GM18861 (cell line): ENCODE measurements around the gene ZBED6.
"Not testable (repeated sequence)": the region's sequence is repeated elsewhere in the genome, so short reads cannot be mapped to it uniquely, and the experiment has no call there.

Experiments used
- ATAC-seq: cut with Tn5 transposase; IDR thresholded peaks from one replicate; pipeline ENCODE4 v1.9.1; 2021; ENCODE audit not compliant: unreplicated experiment

The ZBED6 gene

GRCh38 chr1:203778789-203779188 is 16.6 kb upstream of the ZBED6 start:
- no peak for ATAC-seq

GRCh38 chr1:203781962-203782361 is 13.5 kb upstream of the ZBED6 start:
- ATAC-seq = no peak

DNA sequence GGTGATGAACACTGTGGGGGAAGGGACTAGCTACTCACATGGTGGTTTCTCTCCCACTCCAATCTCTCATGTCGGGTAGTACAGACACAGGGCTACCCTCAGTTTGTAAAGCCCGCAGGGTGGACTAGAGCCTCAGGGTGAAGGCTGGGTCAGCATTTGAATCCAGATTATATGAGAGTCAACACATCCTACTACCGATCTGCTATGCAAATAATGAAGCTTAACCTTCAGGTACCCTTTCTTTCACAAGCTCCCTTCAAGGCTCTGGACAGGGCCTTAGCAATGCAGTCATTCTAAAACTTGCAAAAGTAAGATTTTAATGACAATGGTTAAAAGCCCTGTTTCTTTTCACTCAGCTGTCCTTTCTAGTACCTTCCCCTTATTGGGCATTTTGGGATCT is 5.5 kb upstream of the ZBED6 start:
- no peak for ATAC-seq

DNA sequence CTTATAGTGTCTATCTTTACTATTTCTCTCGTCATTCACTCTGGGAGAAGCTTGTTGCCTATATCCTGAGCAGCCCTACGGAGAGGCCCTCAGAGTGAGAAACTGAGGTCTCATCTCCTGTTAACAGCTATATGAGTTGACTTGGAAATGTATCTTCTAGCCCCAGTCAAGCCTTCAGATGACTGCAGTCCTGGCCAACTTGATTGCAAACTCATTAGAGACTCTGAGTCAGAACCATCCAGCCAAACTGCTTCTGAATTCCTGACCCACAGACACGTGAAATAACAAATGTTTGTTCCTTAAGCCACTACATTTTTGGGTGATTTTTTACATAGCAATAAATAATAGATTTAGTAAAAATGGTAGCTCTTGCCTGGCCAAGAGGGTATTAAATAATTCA is 3.9 kb upstream of the ZBED6 start:
- no peak for ATAC-seq

DNA sequence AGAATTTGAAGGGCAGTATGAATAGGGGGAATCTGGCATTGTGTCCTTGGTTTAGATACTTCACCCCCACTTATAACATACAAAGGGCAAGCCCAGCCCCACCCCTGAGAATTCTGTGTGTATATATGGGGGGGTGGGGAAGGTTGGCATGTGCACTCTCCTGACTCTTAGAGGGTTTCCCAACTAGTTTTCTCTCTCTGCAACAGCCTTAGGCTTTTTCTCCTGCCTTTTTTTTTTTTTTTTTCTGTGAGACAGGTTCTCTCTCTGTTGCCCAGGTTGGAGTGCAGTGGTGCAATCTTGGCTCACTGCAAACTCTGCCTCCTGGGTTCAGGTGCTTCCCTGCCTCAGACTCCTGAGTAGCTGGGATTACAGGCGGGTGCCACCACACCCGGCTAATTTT is 2.9 kb upstream of the ZBED6 start:
- no peak for ATAC-seq

DNA sequence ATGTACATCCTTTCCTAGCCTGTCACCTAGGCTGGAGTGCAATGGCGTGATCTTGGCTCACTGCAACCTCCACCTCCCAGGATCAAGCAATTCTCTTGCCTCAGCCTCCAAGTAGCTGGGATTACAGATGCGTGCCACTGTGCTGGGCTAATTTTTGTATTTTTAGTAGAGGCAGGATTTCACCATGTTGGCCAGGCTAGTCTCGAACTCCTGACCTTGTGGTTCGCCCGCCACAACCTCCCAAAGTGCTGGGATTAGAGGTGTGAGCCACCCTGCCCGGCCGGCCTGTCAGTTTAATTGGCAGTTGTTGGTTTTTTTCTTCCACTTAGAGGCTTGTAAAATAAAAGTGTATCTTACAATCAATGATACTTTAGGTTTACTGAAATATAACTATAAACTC is 1.9 kb upstream of the ZBED6 start:
- ATAC-seq = not testable (repeated sequence)

GRCh38 chr1:203794764-203795440 is 521 bp upstream of the ZBED6 start:
- no peak for ATAC-seq

DNA sequence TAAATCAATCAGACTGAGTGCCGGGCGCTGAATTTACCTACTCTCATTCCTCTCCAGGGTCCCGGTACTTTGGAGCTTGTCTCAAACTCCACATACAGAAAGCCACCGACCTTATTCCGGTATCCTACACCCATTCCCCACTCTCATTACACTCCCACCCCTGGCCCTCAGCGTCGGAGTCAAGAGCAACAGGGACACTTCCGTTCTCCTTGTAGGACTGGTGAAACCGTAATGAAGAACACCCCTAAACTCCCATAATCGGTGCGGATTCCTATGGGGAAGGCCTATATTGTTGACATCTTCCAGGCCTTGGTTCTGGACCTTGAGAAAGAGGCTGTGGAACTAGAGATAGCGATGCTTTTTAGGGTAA is 798 bp downstream of the ZBED6 start:
- ATAC-seq = no peak

- no peak for ATAC-seq
Measured at GRCh38 chr1:203797216-203797615, 1.8 kb downstream of the ZBED6 start.

DNA sequence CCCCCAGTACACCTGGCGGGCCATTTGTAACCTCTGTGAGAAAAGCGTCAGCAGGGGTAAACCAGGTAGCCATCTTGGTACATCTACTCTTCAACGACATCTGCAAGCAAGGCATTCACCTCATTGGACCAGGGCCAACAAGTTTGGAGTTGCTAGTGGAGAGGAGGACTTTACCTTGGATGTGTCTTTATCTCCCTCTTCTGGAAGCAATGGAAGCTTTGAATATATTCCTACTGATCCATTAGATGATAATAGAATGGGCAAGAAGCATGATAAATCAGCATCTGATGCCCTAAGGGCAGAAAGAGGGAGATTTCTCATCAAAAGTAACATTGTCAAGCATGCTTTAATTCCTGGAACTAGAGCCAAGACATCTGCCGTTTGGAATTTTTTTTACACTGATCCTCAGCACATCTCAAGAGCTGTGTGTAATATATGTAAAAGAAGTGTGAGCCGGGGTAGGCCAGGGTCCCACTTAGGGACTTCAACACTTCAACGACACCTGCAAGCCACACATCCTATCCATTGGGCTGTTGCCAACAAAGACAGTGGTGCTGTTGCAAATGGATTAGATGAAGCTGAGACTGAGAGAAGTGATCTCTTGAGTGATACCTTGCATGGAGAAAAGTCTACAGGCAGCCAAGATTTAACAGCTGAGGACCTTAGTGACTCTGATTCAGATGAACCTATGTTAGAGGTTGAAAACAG is 2.7 kb downstream of the ZBED6 start:
- no peak for ATAC-seq

- ATAC-seq = no peak
Measured at GRCh38 chr1:203799157-203799556, 3.7 kb downstream of the ZBED6 start.

GRCh38 chr1:203799971-203800370 is 4.5 kb downstream of the ZBED6 start:
- no peak for ATAC-seq

GRCh38 chr1:203805689-203806088 is 10.3 kb downstream of the ZBED6 start:
- no peak for ATAC-seq

DNA sequence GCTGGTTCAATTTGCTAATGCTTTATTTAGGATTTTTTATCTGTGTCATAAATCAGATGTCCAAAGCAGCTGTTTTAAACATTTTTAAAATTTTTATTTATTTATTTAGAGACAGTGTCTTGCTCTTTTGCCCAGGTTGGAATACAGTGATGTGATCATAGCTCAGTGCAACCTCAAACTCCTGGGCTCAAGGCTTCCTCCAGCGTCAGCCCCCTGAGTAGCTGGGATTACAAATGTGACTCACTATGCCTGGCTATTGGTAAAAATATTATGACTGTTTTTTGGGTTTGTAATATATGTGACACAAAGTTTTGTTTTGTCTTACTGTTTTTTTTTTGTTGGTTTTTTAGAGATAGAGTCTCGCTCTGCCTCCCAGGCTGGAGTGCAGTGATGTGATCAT is 11.8 kb downstream of the ZBED6 start:
- no peak for ATAC-seq

DNA sequence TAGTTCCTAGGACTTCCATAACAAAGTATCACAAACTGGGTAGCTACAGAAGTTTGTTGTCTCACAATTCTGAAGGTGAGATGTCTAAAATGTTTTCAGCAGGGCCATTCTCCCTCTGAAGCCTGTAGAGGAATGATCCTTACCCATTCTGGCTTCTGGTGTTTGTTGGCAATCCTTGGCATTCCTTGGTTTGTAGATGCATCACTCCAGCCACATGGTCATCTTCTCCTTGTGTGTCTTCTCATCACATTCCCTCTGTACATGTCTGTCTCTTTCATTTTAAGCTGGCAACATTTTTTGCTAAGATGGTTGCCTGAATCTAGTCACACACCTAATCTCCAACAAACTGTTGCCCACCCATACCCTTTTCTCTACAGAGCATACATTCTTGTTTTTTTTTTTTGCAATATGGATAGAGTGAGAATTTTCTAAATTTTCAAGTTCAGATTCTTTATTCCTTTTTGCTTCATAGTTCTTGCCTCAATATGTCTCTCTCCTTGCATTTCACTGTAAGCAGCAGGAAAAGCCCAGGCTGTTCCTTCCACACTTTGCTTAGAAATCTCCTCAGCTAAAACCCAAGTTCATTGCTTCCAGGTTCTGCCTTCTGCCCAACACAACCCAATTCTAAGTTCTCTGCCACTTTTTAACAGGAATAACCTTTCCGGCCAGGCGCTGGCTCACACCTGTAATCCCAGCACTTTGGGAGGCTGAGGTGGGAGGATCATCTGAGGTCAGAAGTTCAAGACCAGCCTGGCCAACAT is 18.3 kb downstream of the ZBED6 start:
- no peak for ATAC-seq

DNA sequence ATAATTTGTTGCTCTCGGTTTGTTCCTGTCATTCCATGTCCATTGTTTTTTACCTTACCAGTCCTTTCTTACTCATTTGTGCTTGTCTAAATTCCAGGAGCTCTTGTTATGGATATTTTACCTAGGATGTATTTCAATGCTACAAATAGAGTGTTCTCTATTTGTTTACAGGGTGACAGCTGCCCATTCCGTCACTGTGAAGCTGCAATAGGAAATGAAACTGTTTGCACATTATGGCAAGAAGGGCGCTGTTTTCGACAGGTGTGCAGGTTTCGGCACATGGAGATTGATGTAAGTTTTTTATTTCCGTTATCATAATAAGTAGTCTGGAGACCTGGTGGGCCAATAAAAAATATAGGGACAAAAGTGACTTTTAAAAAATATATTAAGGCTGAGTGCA is 23.0 kb downstream of the ZBED6 start:
- ATAC-seq = no peak

- no peak for ATAC-seq
Measured at GRCh38 chr1:203823306-203823705, 27.9 kb downstream of the ZBED6 start.

GRCh38 chr1:203826175-203826574 is 30.8 kb downstream of the ZBED6 start:
- no peak for ATAC-seq

- ATAC-seq = no peak
Measured at GRCh38 chr1:203828002-203828401, 32.6 kb downstream of the ZBED6 start.

GRCh38 chr1:203828503-203828902 is 33.1 kb downstream of the ZBED6 start:
- no peak for ATAC-seq

DNA sequence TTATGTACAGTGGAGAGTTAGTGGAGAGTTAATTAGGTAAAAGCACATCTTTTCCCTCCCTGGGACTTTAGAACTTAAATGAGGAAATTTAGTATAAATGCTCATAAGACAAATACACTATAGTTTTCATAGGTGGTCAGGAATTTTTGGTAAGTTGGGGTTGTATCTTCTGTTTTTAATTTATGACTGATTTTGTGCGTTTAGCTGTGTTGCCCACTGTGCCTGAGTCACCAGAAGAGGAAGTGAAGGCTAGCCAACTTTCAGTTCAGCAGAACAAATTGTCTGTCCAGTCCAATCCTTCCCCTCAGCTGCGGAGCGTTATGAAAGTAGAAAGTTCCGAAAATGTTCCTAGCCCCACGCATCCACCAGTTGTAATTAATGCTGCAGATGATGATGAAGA is 33.8 kb downstream of the ZBED6 start:
- not testable (repeated sequence) for ATAC-seq

- no peak for ATAC-seq
Measured at GRCh38 chr1:203835476-203835875, 40.1 kb downstream of the ZBED6 start.
